Epithelial cell of esophagus (primary cell): ENCODE results near the gene RARB.

Source experiments
- DNase-seq: peaks from one replicate; pipeline ENCODE4 v3.0.0; 2010; ENCODE audit warnings: low read depth
- H3K4me3 ChIP-seq: 2 replicates; pipeline ENCODE4 v1.5.1; 2011; ENCODE audit warnings: mild to moderate bottlenecking, low read length, control low read depth
- TF ChIP-seq, protein P1 (sequence below): IDR thresholded peaks from 2 replicates; pipeline ENCODE4 v1.5.1; 2011; ENCODE audit warnings: low read depth, mild to moderate bottlenecking, low read length, control low read depth, inconsistent platforms; ENCODE audit not compliant: insufficient read depth; ENCODE audit errors: missing control alignments

RARB gene

GRCh38 chr3:25427942-25428788 lies at the start of gene RARB:
Gene RARB (plus strand): TSS chr3:25428263. CDS start chr3:25428732, 469 bp downstream.
- TF ChIP-seq, protein P1, sequence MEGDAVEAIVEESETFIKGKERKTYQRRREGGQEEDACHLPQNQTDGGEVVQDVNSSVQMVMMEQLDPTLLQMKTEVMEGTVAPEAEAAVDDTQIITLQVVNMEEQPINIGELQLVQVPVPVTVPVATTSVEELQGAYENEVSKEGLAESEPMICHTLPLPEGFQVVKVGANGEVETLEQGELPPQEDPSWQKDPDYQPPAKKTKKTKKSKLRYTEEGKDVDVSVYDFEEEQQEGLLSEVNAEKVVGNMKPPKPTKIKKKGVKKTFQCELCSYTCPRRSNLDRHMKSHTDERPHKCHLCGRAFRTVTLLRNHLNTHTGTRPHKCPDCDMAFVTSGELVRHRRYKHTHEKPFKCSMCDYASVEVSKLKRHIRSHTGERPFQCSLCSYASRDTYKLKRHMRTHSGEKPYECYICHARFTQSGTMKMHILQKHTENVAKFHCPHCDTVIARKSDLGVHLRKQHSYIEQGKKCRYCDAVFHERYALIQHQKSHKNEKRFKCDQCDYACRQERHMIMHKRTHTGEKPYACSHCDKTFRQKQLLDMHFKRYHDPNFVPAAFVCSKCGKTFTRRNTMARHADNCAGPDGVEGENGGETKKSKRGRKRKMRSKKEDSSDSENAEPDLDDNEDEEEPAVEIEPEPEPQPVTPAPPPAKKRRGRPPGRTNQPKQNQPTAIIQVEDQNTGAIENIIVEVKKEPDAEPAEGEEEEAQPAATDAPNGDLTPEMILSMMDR = no peak
- peak; percentile 78 for DNase-seq
- H3K4me3 ChIP-seq = peak within 1 kb of the TSS; percentile 45

DNA sequence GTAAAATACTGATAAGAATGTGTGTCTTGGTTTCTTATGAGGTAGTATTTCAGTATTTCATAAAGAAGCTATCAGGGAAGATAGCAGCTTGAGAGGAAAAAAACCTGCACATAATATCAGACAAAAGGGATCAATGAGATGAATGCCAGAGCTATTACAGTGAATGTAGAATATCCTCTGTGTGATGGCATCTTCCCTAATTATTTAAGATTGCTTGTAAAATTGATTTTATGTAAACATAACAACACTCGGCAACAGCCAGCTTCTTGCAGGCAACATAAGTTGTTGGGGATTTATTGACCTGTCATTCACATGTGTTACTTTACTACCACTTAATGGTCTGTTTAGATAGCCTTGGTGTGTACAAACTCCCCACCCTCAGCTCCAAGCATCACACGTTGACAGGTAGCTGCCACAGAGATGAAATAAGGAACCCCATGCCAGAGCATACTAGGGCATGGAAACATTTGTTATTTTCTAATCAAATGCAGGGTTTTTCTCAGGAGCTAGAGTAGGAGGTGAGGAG lies 49.2 kb upstream of the RARB start:
- DNase-seq = no peak
- TF ChIP-seq, protein P1 = no peak

DNA sequence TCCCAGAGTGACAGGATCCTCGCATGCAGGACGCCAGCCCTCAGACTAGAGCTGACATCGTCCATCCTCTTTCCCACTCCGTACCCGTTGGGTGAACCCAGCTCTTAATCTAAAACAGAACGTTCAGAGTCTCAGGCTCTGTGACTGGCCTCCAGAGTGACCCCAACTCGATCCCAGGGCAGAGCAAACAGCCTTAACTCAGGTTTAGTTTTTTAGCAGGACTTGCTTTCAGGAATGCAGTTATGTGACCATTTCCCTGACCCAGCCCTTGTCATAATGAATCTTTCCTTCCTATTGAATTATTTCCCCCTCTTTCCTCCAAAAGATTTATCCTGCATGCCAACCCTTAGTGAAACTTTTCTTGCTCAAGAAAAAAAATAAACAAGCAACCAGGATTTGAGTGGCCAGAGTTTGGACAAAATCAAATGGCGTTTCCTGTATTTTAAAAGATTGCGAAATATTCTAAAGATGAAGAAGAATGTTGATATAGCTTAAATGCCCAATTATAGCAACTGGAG lies 47.8 kb upstream of the RARB start:
- no peak for DNase-seq
- TF ChIP-seq, protein P1 = no peak
- H3K4me3 ChIP-seq = no peak overlapping the region

More for the DNA sequence above, 49.2 kb upstream of the RARB start:
- no peak overlapping the region for H3K4me3 ChIP-seq

GRCh38 chr3:25381083-25381482 lies 47.0 kb upstream of the RARB start:
- no peak for DNase-seq
- TF ChIP-seq, protein P1 = no peak

GRCh38 chr3:25384471-25384870 lies 43.6 kb upstream of the RARB start:
- no peak overlapping the region for H3K4me3 ChIP-seq
- TF ChIP-seq, protein P1 = no peak
- no peak for DNase-seq

More at GRCh38 chr3:25381083-25381482, 47.0 kb upstream of the RARB start:
- no peak overlapping the region for H3K4me3 ChIP-seq

DNA sequence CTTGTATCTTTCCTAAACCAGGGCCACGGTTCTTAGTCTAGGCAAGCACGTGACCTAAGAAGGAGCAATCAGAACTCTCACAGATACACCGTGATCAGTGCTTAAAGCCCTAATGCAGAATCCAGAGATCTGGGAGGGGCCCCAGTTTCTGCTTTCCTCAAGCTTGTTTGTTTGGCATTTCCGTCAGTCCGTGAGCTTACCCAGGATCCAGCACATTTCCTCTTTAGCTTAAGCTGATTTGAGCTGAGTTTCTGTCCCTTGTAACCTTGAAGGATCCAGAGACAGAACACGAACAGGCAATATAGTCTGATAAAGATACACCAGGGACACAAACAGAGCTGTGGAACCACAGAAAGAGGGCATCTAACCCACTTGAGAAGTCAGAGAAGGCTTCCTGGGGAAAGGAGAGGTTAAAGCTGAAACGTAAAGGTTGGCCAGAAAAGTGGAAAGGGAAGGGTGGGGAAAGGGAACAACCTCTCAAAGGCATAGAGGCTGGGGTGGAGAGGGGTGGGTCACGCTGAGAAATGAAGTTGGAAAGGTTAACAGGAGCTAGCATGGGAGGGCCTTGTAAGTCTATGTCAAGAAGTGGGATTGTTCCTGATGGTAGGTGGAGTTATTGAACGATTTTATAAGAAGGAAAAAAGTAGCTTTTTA lies 42.1 kb upstream of the RARB start:
- no peak for DNase-seq
- no peak overlapping the region for H3K4me3 ChIP-seq
- TF ChIP-seq, protein P1 = no peak
